ENCODE results near the gene TANGO2. TPM values are rescaled to one million over a fixed set of nuclear protein-coding genes. Genes with fewer than 3 reads are reported as not detected.

The TANGO2 gene
- total RNA-seq, 1 experiment from 2014 or later, result 17.0 TPM

GRCh38 chr22:20000246-20001081 lies 20.4 kb upstream of the TANGO2 start:
- TF ChIP-seq EGR1 (IDR thresholded peaks at IDR 0.05; ENCODE audit: low read depth), result no peak
- no peak for TF ChIP-seq JUND (IDR thresholded peaks at IDR 0.05)
- TF ChIP-seq ZBTB33 (IDR thresholded peaks at IDR 0.05; ENCODE audit: extremely low read depth, insufficient replicate concordance, low read length), result no peak
- TF ChIP-seq TCF7L2 (IDR thresholded peaks at IDR 0.05; ENCODE audit: borderline replicate concordance, extremely low read depth, insufficient read depth, insufficient read length), result no peak
- TF ChIP-seq CEBPB (IDR thresholded peaks at IDR 0.05; ENCODE audit: low read depth), result no peak
- TF ChIP-seq EZH2phosphoT487 (IDR thresholded peaks at IDR 0.05; ENCODE audit: borderline replicate concordance), result no peak
- TF ChIP-seq REST (IDR thresholded peaks at IDR 0.05; ENCODE audit: low read depth), result no peak
- no peak for TF ChIP-seq POLR2A (IDR thresholded peaks at IDR 0.05; ENCODE audit: borderline replicate concordance, extremely low read depth, insufficient read depth, insufficient read length)
- TF ChIP-seq SIN3A (IDR thresholded peaks at IDR 0.05; ENCODE audit: low read depth), result no peak
- POLR2A ChIA-PET, result no interaction called here
- H3K4me2 ChIP-seq (ENCODE audit: low read length), result no peak overlapping the region
- BruUV-seq (replicated peaks), result no TSS peak
- H3K27me3 ChIP-seq (ENCODE audit: insufficient read depth, low read length), result no peaks in the 10 kb centered on the region
- H2AFZ ChIP-seq (ENCODE audit: low read depth, low read length, poor library complexity, severe bottlenecking), result no peak overlapping the region
- RAD21 ChIA-PET (ENCODE audit: low non-redundant PET in 1 of 2, low total read pairs in 2 of 2, uncharacterized antibody in 2 of 2, unreplicated experiment in 2 of 2), result no interaction called here
- H3K9me3 ChIP-seq (ENCODE audit: control insufficient read depth in 1 of 2, insufficient read depth in 1 of 2, low read depth in 1 of 2, low read length in 2 of 2), result peaks cover 12 to 14% of the 10 kb centered on the region in 2 experiments; a peak in 1 of 4 replicates
- H3K9ac ChIP-seq (ENCODE audit: low read length), result no peak overlapping the region
- no peaks in the 10 kb centered on the region for H4K20me1 ChIP-seq (ENCODE audit: insufficient read depth)
- peaks cover 0 to 5% of the 10 kb centered on the region in 2 experiments; a peak in 1 of 4 replicates for H3K4me1 ChIP-seq (ENCODE audit: control insufficient read depth in 1 of 2, insufficient read depth in 2 of 2, low read length in 2 of 2)
- CTCF ChIA-PET, result no interaction called here
- H3K79me2 ChIP-seq (ENCODE audit: insufficient read depth, low read length), result no peaks in the 10 kb centered on the region
- no peak overlapping the region for H3K27ac ChIP-seq (ENCODE audit: low read depth, low read length)
- no peak overlapping the region for H3K4me3 ChIP-seq (replicated peaks in 1 of 2; ENCODE audit: low read depth in 1 of 2, low read length in 2 of 2)
- intact Hi-C loops (cut with micrococcal nuclease), result no loop called here
- H3K36me3 ChIP-seq (ENCODE audit: control insufficient read depth in 1 of 2, insufficient read depth in 2 of 2, low read length in 2 of 2), result peaks cover 0 to 4% of the 10 kb centered on the region in 2 experiments; a peak in 1 of 4 replicates
- no peaks in the 10 kb centered on the region for H3K9me2 ChIP-seq (ENCODE audit: insufficient read depth)
- no peak for DNase-seq (ENCODE audit: low read depth, low spot score)
- no peak for ATAC-seq

All from HCT116 (cell line).